ENCODE measurements around the gene IFITM2.

DNA sequence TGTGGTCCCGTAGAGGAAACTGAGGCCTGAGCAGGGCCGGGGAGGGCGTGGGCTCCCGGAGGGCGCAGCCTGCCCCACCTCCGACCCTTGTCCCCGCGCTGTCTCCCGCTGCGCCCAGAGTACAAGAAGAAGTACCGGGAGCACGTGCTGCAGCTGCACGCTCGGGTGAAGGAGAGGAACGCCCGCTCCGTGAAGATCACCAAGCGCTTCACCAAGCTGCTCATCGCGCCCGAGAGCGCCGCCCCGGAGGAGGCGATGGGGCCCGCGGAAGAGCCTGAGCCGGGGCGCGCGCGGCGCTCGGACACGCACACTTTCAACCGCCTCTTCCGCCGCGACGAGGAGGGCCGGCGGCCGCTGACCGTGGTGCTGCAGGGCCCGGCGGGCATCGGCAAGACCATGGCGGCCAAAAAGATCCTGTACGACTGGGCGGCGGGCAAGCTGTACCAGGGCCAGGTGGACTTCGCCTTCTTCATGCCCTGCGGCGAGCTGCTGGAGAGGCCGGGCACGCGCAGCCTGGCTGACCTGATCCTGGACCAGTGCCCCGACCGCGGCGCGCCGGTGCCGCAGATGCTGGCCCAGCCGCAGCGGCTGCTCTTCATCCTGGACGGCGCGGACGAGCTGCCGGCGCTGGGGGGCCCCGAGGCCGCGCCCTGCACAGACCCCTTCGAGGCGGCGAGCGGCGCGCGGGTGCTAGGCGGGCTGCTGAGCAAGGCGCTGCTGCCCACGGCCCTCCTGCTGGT, 27.5 kb upstream of the IFITM2 start:
- TF ChIP-seq, protein P1, sequence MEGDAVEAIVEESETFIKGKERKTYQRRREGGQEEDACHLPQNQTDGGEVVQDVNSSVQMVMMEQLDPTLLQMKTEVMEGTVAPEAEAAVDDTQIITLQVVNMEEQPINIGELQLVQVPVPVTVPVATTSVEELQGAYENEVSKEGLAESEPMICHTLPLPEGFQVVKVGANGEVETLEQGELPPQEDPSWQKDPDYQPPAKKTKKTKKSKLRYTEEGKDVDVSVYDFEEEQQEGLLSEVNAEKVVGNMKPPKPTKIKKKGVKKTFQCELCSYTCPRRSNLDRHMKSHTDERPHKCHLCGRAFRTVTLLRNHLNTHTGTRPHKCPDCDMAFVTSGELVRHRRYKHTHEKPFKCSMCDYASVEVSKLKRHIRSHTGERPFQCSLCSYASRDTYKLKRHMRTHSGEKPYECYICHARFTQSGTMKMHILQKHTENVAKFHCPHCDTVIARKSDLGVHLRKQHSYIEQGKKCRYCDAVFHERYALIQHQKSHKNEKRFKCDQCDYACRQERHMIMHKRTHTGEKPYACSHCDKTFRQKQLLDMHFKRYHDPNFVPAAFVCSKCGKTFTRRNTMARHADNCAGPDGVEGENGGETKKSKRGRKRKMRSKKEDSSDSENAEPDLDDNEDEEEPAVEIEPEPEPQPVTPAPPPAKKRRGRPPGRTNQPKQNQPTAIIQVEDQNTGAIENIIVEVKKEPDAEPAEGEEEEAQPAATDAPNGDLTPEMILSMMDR (conservative IDR thresholded peaks at IDR 0.05; ENCODE audit: low read length), result no peak
- TF ChIP-seq EZH2phosphoT487 (IDR thresholded peaks at IDR 0.05; ENCODE audit: borderline replicate concordance), result no peak
